ENCODE data around the gene AUH. TPM values are rescaled to one million over a fixed set of nuclear protein-coding genes. Genes with fewer than 3 reads are reported as not detected.

The AUH gene
- total and polyA plus RNA-seq, 2 experiments from 2014 or later, result 9.9 to 18.3 TPM

DNA sequence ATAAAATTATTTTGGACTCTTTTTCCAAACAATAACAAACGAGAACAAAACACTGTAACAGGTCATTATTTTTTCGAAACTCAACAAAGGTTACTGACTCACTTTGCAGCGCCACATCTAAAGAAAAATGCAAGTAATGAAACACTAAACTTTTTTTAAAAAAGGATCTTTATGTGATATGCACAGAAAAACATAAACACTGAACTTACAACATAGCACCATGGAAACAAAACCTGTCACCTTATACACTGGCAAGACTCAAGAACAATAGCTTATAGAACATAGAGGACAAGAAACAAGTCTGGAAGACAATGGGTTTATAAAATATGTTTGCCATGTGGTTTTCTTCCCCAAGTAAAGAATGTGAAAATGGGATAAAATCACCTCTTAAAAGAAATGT lies 85.2 kb downstream of the AUH start:
- Histone ChIP-seq H3K27me3 (replicated peaks; ENCODE audit: insufficient read depth) (no peaks in the 10 kb centered on the region), H4K20me1 (ENCODE audit: insufficient read depth) (no peaks in the 10 kb centered on the region), H3K27ac (no peak overlapping the region), H3K9me2 (ENCODE audit: insufficient read depth) (no peaks in the 10 kb centered on the region), H2AFZ (no peak overlapping the region), H3F3A (ENCODE audit: insufficient read depth) (peaks cover 7% of the 10 kb centered on the region; the same call in 1 of the 2 replicates), H3K4me3 (no peak overlapping the region), H3K36me3 (ENCODE audit: low read depth) (no peaks in the 10 kb centered on the region), H3K79me2 (ENCODE audit: insufficient read depth) (no peaks in the 10 kb centered on the region), H3K4me1 (ENCODE audit: insufficient read depth) (peaks cover 6% of the 10 kb centered on the region), H3K4me2 (ENCODE audit: unreplicated experiment) (no peak overlapping the region), H3K9me3 (ENCODE audit: low read depth) (no peaks in the 10 kb centered on the region), H3K9ac (no peak overlapping the region)
- DNase-seq, result no peak
- in situ Hi-C loops (cut with MboI), result no loop called here
- 92 to 94% methylated on average over 3 of the region's 3 CpGs for WGBS, 2 experiments (ENCODE audit: low coverage in 1 of 2, low lambda C conversion rate in 2 of 2, missing lambda C conversion rate in 2 of 2)
- TF ChIP-seq EZH2phosphoT487 (IDR thresholded peaks at IDR 0.05; ENCODE audit: insufficient read depth, low read depth) (no peak), EZH2 (IDR thresholded peaks at IDR 0.05; ENCODE audit: insufficient read depth, poor library complexity, severe bottlenecking) (no peak)

DNA sequence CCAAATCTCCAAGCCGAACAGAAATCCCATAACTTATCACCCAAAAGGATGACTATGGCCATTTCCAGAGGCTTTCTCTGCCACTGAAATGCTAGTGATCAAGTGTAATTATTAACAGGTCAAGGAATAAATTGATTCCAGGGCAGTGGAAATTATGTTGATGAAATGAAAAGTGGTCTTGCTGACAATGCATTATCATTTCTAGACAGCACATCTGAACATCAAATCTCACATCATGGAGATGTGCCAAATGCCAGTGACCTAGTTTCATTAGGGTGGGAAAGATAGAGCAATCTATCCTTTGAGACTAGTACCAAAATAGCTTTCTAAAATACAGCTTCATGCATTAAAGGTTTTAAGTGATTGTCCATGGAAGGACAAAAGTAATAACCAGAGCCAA lies 86.1 kb downstream of the AUH start:
- no peaks in the 10 kb centered on the region for H3K9me2 ChIP-seq (ENCODE audit: insufficient read depth)
- no peaks in the 10 kb centered on the region for H4K20me1 ChIP-seq (ENCODE audit: insufficient read depth)
- no peaks in the 10 kb centered on the region for H3K27me3 ChIP-seq (replicated peaks; ENCODE audit: insufficient read depth)
- no peak overlapping the region for H3K4me2 ChIP-seq (ENCODE audit: unreplicated experiment)
- no peak overlapping the region for H3K4me3 ChIP-seq
- H3K9me3 ChIP-seq (ENCODE audit: low read depth), result no peaks in the 10 kb centered on the region
- no peak overlapping the region for H3K9ac ChIP-seq
- WGBS, 2 experiments (ENCODE audit: low coverage in 1 of 2, low lambda C conversion rate in 2 of 2, missing lambda C conversion rate in 2 of 2), result 93 to 96% methylated on average over 1 of the region's 1 CpG
- peaks cover 7% of the 10 kb centered on the region; the same call in 1 of the 2 replicates for H3F3A ChIP-seq (ENCODE audit: insufficient read depth)
- H3K27ac ChIP-seq, result no peak overlapping the region
- TF ChIP-seq EZH2 (IDR thresholded peaks at IDR 0.05; ENCODE audit: insufficient read depth, poor library complexity, severe bottlenecking) (no peak), EZH2phosphoT487 (IDR thresholded peaks at IDR 0.05; ENCODE audit: insufficient read depth, low read depth) (no peak)
- H3K79me2 ChIP-seq (ENCODE audit: insufficient read depth), result no peaks in the 10 kb centered on the region
- no peaks in the 10 kb centered on the region for H3K36me3 ChIP-seq (ENCODE audit: low read depth)
- in situ Hi-C loops (cut with MboI), result no loop called here
- DNase-seq, result no peak
- no peak overlapping the region for H2AFZ ChIP-seq
- peaks cover 6% of the 10 kb centered on the region for H3K4me1 ChIP-seq (ENCODE audit: insufficient read depth)

- Histone ChIP-seq H3K9me3 (ENCODE audit: low read depth) (no peaks in the 10 kb centered on the region), H3K4me2 (ENCODE audit: unreplicated experiment) (no peak overlapping the region), H3K9ac (no peak overlapping the region), H2AFZ (no peak overlapping the region), H3K4me1 (ENCODE audit: insufficient read depth) (peaks cover 6% of the 10 kb centered on the region), H3K27me3 (replicated peaks; ENCODE audit: insufficient read depth) (no peaks in the 10 kb centered on the region), H3K36me3 (ENCODE audit: low read depth) (no peaks in the 10 kb centered on the region), H3K4me3 (no peak overlapping the region), H4K20me1 (ENCODE audit: insufficient read depth) (no peaks in the 10 kb centered on the region), H3K79me2 (ENCODE audit: insufficient read depth) (no peaks in the 10 kb centered on the region), H3K9me2 (ENCODE audit: insufficient read depth) (no peaks in the 10 kb centered on the region), H3F3A (ENCODE audit: insufficient read depth) (peaks cover 7% of the 10 kb centered on the region; the same call in 1 of the 2 replicates), H3K27ac (no peak overlapping the region)
- 75 to 76% methylated on average over 2 of the region's 2 CpGs for WGBS, 2 experiments (ENCODE audit: low coverage in 1 of 2, low lambda C conversion rate in 2 of 2, missing lambda C conversion rate in 2 of 2)
- DNase-seq, result no peak
- in situ Hi-C loops (cut with MboI), result no loop called here
- TF ChIP-seq EZH2phosphoT487 (IDR thresholded peaks at IDR 0.05; ENCODE audit: insufficient read depth, low read depth), result no peak
Measured at GRCh38 chr9:91274949-91275492, 86.7 kb downstream of the AUH start.

GRCh38 chr9:91273853-91274552 lies 87.7 kb downstream of the AUH start:
- 78 to 83% methylated on average over 2 of the region's 2 CpGs for WGBS, 2 experiments (ENCODE audit: low coverage in 1 of 2, low lambda C conversion rate in 2 of 2, missing lambda C conversion rate in 2 of 2)
- no peaks in the 10 kb centered on the region for H3K9me3 ChIP-seq (ENCODE audit: low read depth)
- no peaks in the 10 kb centered on the region for H4K20me1 ChIP-seq (ENCODE audit: insufficient read depth)
- H3K4me2 ChIP-seq (ENCODE audit: unreplicated experiment), result no peak overlapping the region
- no peak overlapping the region for H3K4me3 ChIP-seq
- in situ Hi-C loops (cut with MboI), result no loop called here
- no peak overlapping the region for H3K27ac ChIP-seq
- H3K9ac ChIP-seq, result no peak overlapping the region
- peak; percentile 69 for DNase-seq
- H3K27me3 ChIP-seq (replicated peaks; ENCODE audit: insufficient read depth), result no peaks in the 10 kb centered on the region
- no peaks in the 10 kb centered on the region for H3K79me2 ChIP-seq (ENCODE audit: insufficient read depth)
- H3K36me3 ChIP-seq (ENCODE audit: low read depth), result no peaks in the 10 kb centered on the region
- H2AFZ ChIP-seq, result no peak overlapping the region
- peaks cover 7% of the 10 kb centered on the region; the same call in 1 of the 2 replicates for H3F3A ChIP-seq (ENCODE audit: insufficient read depth)
- H3K4me1 ChIP-seq (ENCODE audit: insufficient read depth), result peaks cover 6% of the 10 kb centered on the region
- TF ChIP-seq EZH2 (IDR thresholded peaks at IDR 0.05; ENCODE audit: insufficient read depth, poor library complexity, severe bottlenecking) (no peak), EZH2phosphoT487 (IDR thresholded peaks at IDR 0.05; ENCODE audit: insufficient read depth, low read depth) (no peak)
- H3K9me2 ChIP-seq (ENCODE audit: insufficient read depth), result no peaks in the 10 kb centered on the region
